Measurements from ENCODE around the gene ASPA. TPM values are rescaled to one million over a fixed set of nuclear protein-coding genes. Genes with fewer than 3 reads are reported as not detected.
A peak's percentile ranks its signal among the peaks of the same experiment; 100 is the strongest.

The ASPA gene
- total RNA-seq, 4 donors from 2014 or later = 0.50 to 2.1 (median 0.78) TPM

- intact Hi-C loops (cut with DNase I) = no loop called here
- WGBS, 2 donors = 94 to 96% methylated on average over 19 to 21 of the region's 21 CpGs
- no peak overlapping the region for H3K27ac ChIP-seq
- no peaks in the 10 kb centered on the region for H3K9me3 ChIP-seq
- DNase-seq = no peak
- no peak for TF ChIP-seq POLR2A (IDR thresholded peaks at IDR 0.05)
- TF ChIP-seq CTCF (IDR thresholded peaks at IDR 0.05) = no peak
- no peak overlapping the region for H3K4me3 ChIP-seq (replicated peaks in 1 of 3)
- peaks cover 3 to 4% of the 10 kb centered on the region in 2 donors for H3K4me1 ChIP-seq
- no peaks in the 10 kb centered on the region for H3K27me3 ChIP-seq
- no peaks in the 10 kb centered on the region for H3K36me3 ChIP-seq
Observed at GRCh38 chr17:3472137-3472536, 3.7 kb upstream of the ASPA start.

- 24 to 25% methylated on average over 3 of the region's 3 CpGs for WGBS, 2 donors
Observed at GRCh38 chr17:3474212-3474611, 1.6 kb upstream of the ASPA start.

GRCh38 chr17:3475251-3475685, 529 bp upstream of the ASPA start:
- no peak for TF ChIP-seq CTCF (IDR thresholded peaks at IDR 0.05)
- TF ChIP-seq POLR2A (IDR thresholded peaks at IDR 0.05) = no peak
- intact Hi-C loops (cut with DNase I) = no loop called here
- no peaks in the 10 kb centered on the region for H3K27me3 ChIP-seq
- no peaks in the 10 kb centered on the region for H3K36me3 ChIP-seq
- H3K27ac ChIP-seq = peak overlapping the region in 1 of 3 donors; percentile 39
- WGBS, 2 donors = 65 to 70% methylated on average over 4 of the region's 4 CpGs
- no peak for DNase-seq
- no peak overlapping the region for H3K4me3 ChIP-seq (replicated peaks in 1 of 3)
- peaks cover 3 to 4% of the 10 kb centered on the region in 2 donors for H3K4me1 ChIP-seq
- no peaks in the 10 kb centered on the region for H3K9me3 ChIP-seq

More at GRCh38 chr17:3474212-3474611, 1.6 kb upstream of the ASPA start:
- no peaks in the 10 kb centered on the region for H3K9me3 ChIP-seq
- peaks cover 3 to 4% of the 10 kb centered on the region in 2 donors for H3K4me1 ChIP-seq
- no peak for TF ChIP-seq CTCF (IDR thresholded peaks at IDR 0.05)
- TF ChIP-seq POLR2A (IDR thresholded peaks at IDR 0.05) = no peak
- no peaks in the 10 kb centered on the region for H3K27me3 ChIP-seq
- H3K4me3 ChIP-seq (replicated peaks in 1 of 3) = no peak overlapping the region
- H3K27ac ChIP-seq = peak overlapping the region in 1 of 3 donors; percentile 19
- H3K36me3 ChIP-seq = no peaks in the 10 kb centered on the region
- no peak for DNase-seq
- intact Hi-C loops (cut with DNase I) = no loop called here

GRCh38 chr17:3479988-3480387, 4.2 kb downstream of the ASPA start:
- intact Hi-C loops (cut with DNase I) = loop anchor here (10.0 kb wide), 1 partner anchor 65 kb away; no protein-coding TSS in a partner anchor
- no peak for DNase-seq
- Histone ChIP-seq H3K4me3 (replicated peaks in 1 of 3) (no peak overlapping the region), H3K4me1 (no peaks in the 10 kb centered on the region), H3K27me3 (no peaks in the 10 kb centered on the region), H3K27ac (no peak overlapping the region), H3K9me3 (no peaks in the 10 kb centered on the region), H3K36me3 (no peaks in the 10 kb centered on the region)
- 85 to 89% methylated on average over 3 of the region's 3 CpGs for WGBS, 2 donors
- no peak for TF ChIP-seq POLR2A (IDR thresholded peaks at IDR 0.05)
- TF ChIP-seq CTCF (IDR thresholded peaks at IDR 0.05) = no peak

GRCh38 chr17:3482852-3483251, 7.1 kb downstream of the ASPA start:
- WGBS, 2 donors = 29 to 56% methylated on average over 3 of the region's 3 CpGs
- intact Hi-C loops (cut with DNase I) = loop anchor here (10.0 kb wide), 1 partner anchor 62 kb away; no protein-coding TSS in a partner anchor
- no peaks in the 10 kb centered on the region for H3K4me1 ChIP-seq
- DNase-seq = no peak
- H3K27me3 ChIP-seq = no peaks in the 10 kb centered on the region
- H3K36me3 ChIP-seq = no peaks in the 10 kb centered on the region
- H3K9me3 ChIP-seq = no peaks in the 10 kb centered on the region
- no peak overlapping the region for H3K4me3 ChIP-seq (replicated peaks in 1 of 3)
- H3K27ac ChIP-seq = no peak overlapping the region
- TF ChIP-seq CTCF (IDR thresholded peaks at IDR 0.05) (no peak), POLR2A (IDR thresholded peaks at IDR 0.05) (no peak)
